ENCODE data around the gene CYTH2. TPM values are rescaled to one million over a fixed set of nuclear protein-coding genes. Genes with fewer than 3 reads are reported as not detected.

The CYTH2 gene
- total RNA-seq, 3 donors from 2014 or later (not counting 1 experiment from before 2014, with no cell fraction given): 38.5 to 44.1 (median 39.2) TPM

- H3K4me3 ChIP-seq (ENCODE audit: low read length): no peak overlapping the region
- peak overlapping the region; percentile 80 for H3K4me3 Mint-ChIP-seq
Measured at GRCh38 chr19:48497728-48498594, 28.8 kb downstream of the CYTH2 start.

GRCh38 chr19:48498595-48499311 is 29.6 kb downstream of the CYTH2 start:
- no peaks in the 10 kb centered on the region for H3K36me3 ChIP-seq (ENCODE audit: control insufficient read depth, insufficient read depth, low read length)
- 45% methylated on average over 58 of the region's 59 CpGs for WGBS (ENCODE audit: insufficient coverage)
- DNase-seq: no peak
- no peak for ATAC-seq
- no peak for TF ChIP-seq CTCF (IDR thresholded peaks at IDR 0.05)
- H3K27ac Mint-ChIP-seq: no peak overlapping the region
- H3K27me3 ChIP-seq (ENCODE audit: control insufficient read depth, insufficient read depth, low read length): peaks cover 30% of the 10 kb centered on the region
- peaks cover 21 to 41% of the 10 kb centered on the region in 2 donors for H3K4me1 Mint-ChIP-seq
- peaks cover 8 to 18% of the 10 kb centered on the region in 2 donors for H3K27me3 Mint-ChIP-seq (ENCODE audit: low read depth in 2 of 2)
- intact Hi-C loops (cut with micrococcal nuclease): no loop called here
- peaks cover 35% of the 10 kb centered on the region for H3K4me1 ChIP-seq (ENCODE audit: control insufficient read depth, insufficient read depth, low read length)
- H3K36me3 Mint-ChIP-seq: no peaks in the 10 kb centered on the region
- H3K4me3 ChIP-seq (ENCODE audit: low read length): no peak overlapping the region
- H3K4me3 Mint-ChIP-seq: no peak overlapping the region
- no peak overlapping the region for H3K27ac ChIP-seq (ENCODE audit: low read length)
- H3K9me3 ChIP-seq (ENCODE audit: control insufficient read depth, insufficient read depth, low read length): no peaks in the 10 kb centered on the region
- no peaks in the 10 kb centered on the region for H3K9me3 Mint-ChIP-seq

More at GRCh38 chr19:48497728-48498594, 28.8 kb downstream of the CYTH2 start:
- Histone ChIP-seq H3K27ac (ENCODE audit: low read length) (no peak overlapping the region), H3K9me3 (ENCODE audit: control insufficient read depth, insufficient read depth, low read length) (no peaks in the 10 kb centered on the region), H3K4me1 (ENCODE audit: control insufficient read depth, insufficient read depth, low read length) (peaks cover 37% of the 10 kb centered on the region), H3K36me3 (ENCODE audit: control insufficient read depth, insufficient read depth, low read length) (no peaks in the 10 kb centered on the region), H3K27me3 (ENCODE audit: control insufficient read depth, insufficient read depth, low read length) (peaks cover 30% of the 10 kb centered on the region)
- Mint-ChIP-seq H3K36me3 (no peaks in the 10 kb centered on the region), H3K27ac (peak overlapping the region in 1 of 2 donors; percentile 62), H3K4me1 (peaks cover 22 to 45% of the 10 kb centered on the region in 2 donors), H3K9me3 (no peaks in the 10 kb centered on the region), H3K27me3 (ENCODE audit: low read depth in 2 of 2) (peaks cover 8 to 18% of the 10 kb centered on the region in 2 donors)
- DNase-seq (no peak), ATAC-seq (no peak)
- 56% methylated on average over 46 of the region's 46 CpGs for WGBS (ENCODE audit: insufficient coverage)
- intact Hi-C loops (cut with micrococcal nuclease): no loop called here
- TF ChIP-seq CTCF (IDR thresholded peaks at IDR 0.05): no peak

GRCh38 chr19:48499316-48500090 is 30.3 kb downstream of the CYTH2 start:
- peaks cover 8 to 18% of the 10 kb centered on the region in 2 donors for H3K27me3 Mint-ChIP-seq (ENCODE audit: low read depth in 2 of 2)
- peaks cover 21 to 35% of the 10 kb centered on the region in 2 donors for H3K4me1 Mint-ChIP-seq
- TF ChIP-seq CTCF (IDR thresholded peaks at IDR 0.05): no peak
- no peaks in the 10 kb centered on the region for H3K36me3 ChIP-seq (ENCODE audit: control insufficient read depth, insufficient read depth, low read length)
- peaks cover 30% of the 10 kb centered on the region for H3K27me3 ChIP-seq (ENCODE audit: control insufficient read depth, insufficient read depth, low read length)
- H3K27ac ChIP-seq (ENCODE audit: low read length): no peak overlapping the region
- no peaks in the 10 kb centered on the region for H3K9me3 ChIP-seq (ENCODE audit: control insufficient read depth, insufficient read depth, low read length)
- no peak for DNase-seq
- no peaks in the 10 kb centered on the region for H3K9me3 Mint-ChIP-seq
- no peak overlapping the region for H3K4me3 Mint-ChIP-seq
- H3K36me3 Mint-ChIP-seq: no peaks in the 10 kb centered on the region
- intact Hi-C loops (cut with micrococcal nuclease): no loop called here
- H3K27ac Mint-ChIP-seq: no peak overlapping the region
- no peak overlapping the region for H3K4me3 ChIP-seq (ENCODE audit: low read length)
- H3K4me1 ChIP-seq (ENCODE audit: control insufficient read depth, insufficient read depth, low read length): peaks cover 29% of the 10 kb centered on the region
- WGBS (ENCODE audit: insufficient coverage): 74% methylated on average over 44 of the region's 44 CpGs
- ATAC-seq: no peak
